Naive thymus-derived CD4-positive, alpha-beta T cell (primary cell): ENCODE results near the gene ZNF503. TPM values are rescaled to one million over a fixed set of nuclear protein-coding genes. Genes with fewer than 3 reads are reported as not detected.

Source experiments
- ATAC-seq: fragments of 150-1000 bp; cut with Tn5 transposase; 2 replicates; pipeline ENCODE4 v1.10.0; 2021; ENCODE audit warnings: mild to moderate bottlenecking, moderate library complexity
- CTCF ChIA-PET: fragments of 350-600 bp; sonication (Branson Sonifier 250); formaldehyde crosslinking; loops from one replicate; lab custom pipeline; 2021; ENCODE audit warnings: antibody characterized with exemption; lab: Charles Lee
- POLR2A ChIA-PET: fragments of 350-600 bp; sonication (Branson Sonifier 250); formaldehyde crosslinking; loops from one replicate; lab custom pipeline; 2021; ENCODE audit warnings: antibody characterized with exemption, inconsistent platforms; lab: Charles Lee
- DNase-seq, 9 donors: peaks; one replicate each; pipeline versions ENCODE4 v3.0.0 to v3.0.0-alpha.2; 2020 to 2022; ENCODE audit warnings: mixed read lengths in 1 of 9
- H3K27ac ChIP-seq: one replicate; pipeline ENCODE4 v1.7.0; 2013; ENCODE audit warnings: mild to moderate bottlenecking, low read depth, low read length, moderate library complexity
- H3K27me3 ChIP-seq, 2 donors: one replicate each; pipeline ENCODE4 v1.7.0; 2013; ENCODE audit warnings: low read length in 2 of 2, mild to moderate bottlenecking in 2 of 2, moderate library complexity in 2 of 2; ENCODE audit not compliant: control insufficient read depth in 2 of 2, insufficient read depth in 2 of 2
- H3K36me3 ChIP-seq, 3 experiments: 1 replicate in 2 of 3; 2 replicates in 1 of 3; pipeline ENCODE4 v1.7.0; 2013; ENCODE audit warnings: low read length in 3 of 3, mild to moderate bottlenecking in 3 of 3, moderate library complexity in 1 of 3; ENCODE audit not compliant: insufficient read depth in 3 of 3, control insufficient read depth in 2 of 3
- H3K4me1 ChIP-seq, 2 donors: one replicate each; pipeline ENCODE4 v1.7.0; 2013; ENCODE audit warnings: low read length in 2 of 2, mild to moderate bottlenecking in 2 of 2, moderate library complexity in 1 of 2; ENCODE audit not compliant: control insufficient read depth in 2 of 2, insufficient read depth in 2 of 2
- H3K4me3 ChIP-seq: 2 replicates; pipeline ENCODE4 v1.7.0; 2013; ENCODE audit warnings: mild to moderate bottlenecking, low read length
- H3K9me3 ChIP-seq, 3 experiments: 1 replicate in 2 of 3; 2 replicates in 1 of 3; pipeline ENCODE4 v1.7.0; 2013; ENCODE audit warnings: low read length in 3 of 3; ENCODE audit not compliant: control insufficient read depth in 2 of 3
- H3K27ac Mint-ChIP-seq, 9 donors: one replicate each; pipeline ENCODE4 v1.8.0; 2020 to 2022; ENCODE audit warnings: mixed read lengths in 9 of 9, mild to moderate bottlenecking in 8 of 9, moderate library complexity in 5 of 9, inconsistent platforms in 2 of 9
- H3K27me3 Mint-ChIP-seq, 5 donors: one replicate each; pipeline ENCODE4 v1.8.0; 2021 to 2022; ENCODE audit warnings: mixed read lengths in 5 of 5, mild to moderate bottlenecking in 1 of 5
- H3K36me3 Mint-ChIP-seq, 5 donors: one replicate each; pipeline ENCODE4 v1.8.0; 2020 to 2022; ENCODE audit warnings: mixed read lengths in 5 of 5, mild to moderate bottlenecking in 3 of 5, inconsistent platforms in 1 of 5
- H3K4me1 Mint-ChIP-seq, 7 donors: one replicate each; pipeline ENCODE4 v1.8.0; 2020 to 2022; ENCODE audit warnings: mixed read lengths in 7 of 7, mild to moderate bottlenecking in 3 of 7, inconsistent platforms in 1 of 7
- H3K4me3 Mint-ChIP-seq, 10 donors: one replicate each; pipeline ENCODE4 v1.8.0; 2020 to 2022; ENCODE audit warnings: mild to moderate bottlenecking in 10 of 10, mixed read lengths in 10 of 10, moderate library complexity in 6 of 10, inconsistent platforms in 2 of 10
- H3K9me3 Mint-ChIP-seq, 11 donors: one replicate each; pipeline ENCODE4 v1.8.0; 2020 to 2022; ENCODE audit warnings: mixed read lengths in 11 of 11, mild to moderate bottlenecking in 4 of 11, inconsistent platforms in 1 of 11, moderate library complexity in 1 of 11
- intact Hi-C, 2 donors: fragments of 100-400 bp; cut with micrococcal nuclease; formaldehyde crosslinking; loops; one replicate each; pipeline ENCODE4 v1.15.1; 2023
- polyA plus RNA-seq, 2 donors: library from polyadenylated mRNA; unstranded; fragments of 300-500 nt; fragmentation: Illumina TruSeq; gene quantifications; one replicate each; pipeline ENCODE4 v1.2.3, GENCODE V29; 2021
- total RNA-seq, 6 experiments: library from RNA in 5 of 6; stranded (reverse) in 5 of 6; gene quantifications; 1 replicate in 5 of 6; 2 replicates in 1 of 6; pipeline ENCODE4 v1.2.3 and lab custom pipeline; 2021 to 2026

Gene ZNF503
- total and polyA plus RNA-seq, 7 experiments from 2014 or later, result 0.07 to 3.6 (median 0.54) TPM; not detected in 3

DNA sequence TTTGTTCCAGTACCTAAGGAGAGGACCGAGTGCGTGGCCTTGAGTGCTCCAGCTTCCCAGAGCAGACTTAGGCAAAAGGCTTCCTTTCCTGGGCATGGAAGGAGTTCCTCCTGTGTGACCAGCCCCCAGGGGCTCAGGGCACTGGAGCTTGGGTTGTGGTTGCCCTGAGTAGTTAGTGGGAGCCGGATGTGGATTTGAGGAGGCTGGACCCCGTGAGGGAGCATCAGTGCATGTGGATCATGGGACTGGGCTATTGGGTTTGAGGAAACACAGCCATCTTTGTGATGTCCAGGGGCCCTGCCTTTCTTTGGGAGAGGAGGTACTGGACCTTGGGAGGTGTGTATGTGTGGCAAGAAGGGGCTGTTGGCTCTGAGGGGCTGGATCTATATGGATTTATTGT, 38.2 kb upstream of the ZNF503 start:
- no peak overlapping the region for H3K4me3 Mint-ChIP-seq
- DNase-seq (no peak), ATAC-seq (no peak)
- intact Hi-C loops, result no loop called here
- H3K27ac ChIP-seq, result no peak overlapping the region
- H3K27ac Mint-ChIP-seq, result no peak overlapping the region
- H3K27me3 Mint-ChIP-seq, result peaks cover 4 to 36% (median 27%) of the 10 kb centered on the region in 5 donors
- peaks cover 0 to 31% (median 14%) of the 10 kb centered on the region in 11 donors for H3K9me3 Mint-ChIP-seq
- peaks cover 0 to 8% (median 0%) of the 10 kb centered on the region in 5 donors for H3K36me3 Mint-ChIP-seq
- H3K9me3 ChIP-seq, result peaks cover 0 to 4% (median 0%) of the 10 kb centered on the region in 3 experiments
- no peaks in the 10 kb centered on the region for H3K27me3 ChIP-seq
- H3K4me1 ChIP-seq, result no peaks in the 10 kb centered on the region
- no peak overlapping the region for H3K4me3 ChIP-seq
- no peaks in the 10 kb centered on the region for H3K4me1 Mint-ChIP-seq
- POLR2A ChIA-PET, result no interaction called here
- no peaks in the 10 kb centered on the region for H3K36me3 ChIP-seq
- CTCF ChIA-PET, result interaction anchor here (0.7 kb wide), 1 partner anchor 13 kb away, joined by 3 read pairs; no protein-coding TSS in a partner anchor

DNA sequence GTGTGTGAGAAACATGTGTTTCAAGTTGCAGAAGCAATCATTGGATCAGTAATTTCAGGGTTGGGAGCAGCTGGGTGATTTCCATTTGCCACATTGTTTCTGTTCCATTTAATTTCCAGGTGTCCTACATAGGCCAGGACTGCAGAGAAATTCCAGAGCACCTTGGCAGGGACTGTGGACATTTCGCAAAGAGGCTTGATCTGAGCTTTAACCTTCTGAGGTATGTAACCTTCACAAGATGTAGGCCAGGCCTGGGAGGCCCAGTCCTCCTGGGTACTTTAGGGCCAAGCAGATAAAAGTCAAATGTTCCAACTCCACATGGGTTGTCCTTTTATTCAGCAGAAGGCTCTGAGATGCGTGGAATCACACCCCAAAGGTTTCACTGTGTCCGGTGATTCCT, 36.7 kb upstream of the ZNF503 start:
- H3K27me3 ChIP-seq, result no peaks in the 10 kb centered on the region
- peaks cover 12 to 50% (median 33%) of the 10 kb centered on the region in 5 donors for H3K27me3 Mint-ChIP-seq
- ChIA-PET POLR2A (no interaction called here), CTCF (no interaction called here)
- no peaks in the 10 kb centered on the region for H3K4me1 Mint-ChIP-seq
- no peaks in the 10 kb centered on the region for H3K9me3 ChIP-seq
- DNase-seq (no peak), ATAC-seq (no peak)
- peaks cover 2 to 19% (median 6%) of the 10 kb centered on the region in 11 donors for H3K9me3 Mint-ChIP-seq
- no peak overlapping the region for H3K4me3 ChIP-seq
- intact Hi-C loops, result no loop called here
- H3K36me3 ChIP-seq, result no peaks in the 10 kb centered on the region
- no peak overlapping the region for H3K27ac Mint-ChIP-seq
- H3K4me3 Mint-ChIP-seq, result no peak overlapping the region
- H3K36me3 Mint-ChIP-seq, result no peaks in the 10 kb centered on the region
- H3K27ac ChIP-seq, result no peak overlapping the region
- no peaks in the 10 kb centered on the region for H3K4me1 ChIP-seq

- H3K4me1 Mint-ChIP-seq, result peaks cover 0 to 1% (median 0%) of the 10 kb centered on the region in 7 donors
- Histone ChIP-seq H3K36me3 (no peaks in the 10 kb centered on the region), H3K4me1 (no peaks in the 10 kb centered on the region), H3K9me3 (no peaks in the 10 kb centered on the region), H3K4me3 (no peak overlapping the region), H3K27me3 (no peaks in the 10 kb centered on the region), H3K27ac (no peak overlapping the region)
- peaks cover 17 to 55% (median 39%) of the 10 kb centered on the region in 5 donors for H3K27me3 Mint-ChIP-seq
- no peak for ATAC-seq
- peaks cover 0 to 13% (median 4%) of the 10 kb centered on the region in 11 donors for H3K9me3 Mint-ChIP-seq
- DNase-seq, result no peak
- H3K4me3 Mint-ChIP-seq, result no peak overlapping the region
- H3K27ac Mint-ChIP-seq, result no peak overlapping the region
- CTCF ChIA-PET, result no interaction called here
- POLR2A ChIA-PET, result no interaction called here
- no peaks in the 10 kb centered on the region for H3K36me3 Mint-ChIP-seq
- intact Hi-C loops, result no loop called here
These were observed 36.1 kb upstream of the ZNF503 start for GRCh38 chr10:75437693-75438092.

- Mint-ChIP-seq H3K4me1 (peaks cover under 1 to 9% (median 4%) of the 10 kb centered on the region in 7 donors), H3K27ac (no peak overlapping the region), H3K36me3 (no peaks in the 10 kb centered on the region), H3K27me3 (peaks cover 25 to 63% (median 45%) of the 10 kb centered on the region in 5 donors), H3K9me3 (peaks cover 0 to 5% (median 0%) of the 10 kb centered on the region in 11 donors), H3K4me3 (no peak overlapping the region)
- no peak for ATAC-seq
- no peak for DNase-seq
- no peak overlapping the region for H3K4me3 ChIP-seq
- intact Hi-C loops, result no loop called here
- no peaks in the 10 kb centered on the region for H3K27me3 ChIP-seq
- POLR2A ChIA-PET, result interaction anchor here (1.1 kb wide), 1 partner anchor 8 kb away, joined by 3 read pairs; no protein-coding TSS in a partner anchor
- H3K4me1 ChIP-seq, result no peaks in the 10 kb centered on the region
- H3K9me3 ChIP-seq, result no peaks in the 10 kb centered on the region
- CTCF ChIA-PET, result no interaction called here
- no peak overlapping the region for H3K27ac ChIP-seq
- H3K36me3 ChIP-seq, result no peaks in the 10 kb centered on the region
These were observed 35.3 kb upstream of the ZNF503 start for GRCh38 chr10:75436896-75437295.

DNA sequence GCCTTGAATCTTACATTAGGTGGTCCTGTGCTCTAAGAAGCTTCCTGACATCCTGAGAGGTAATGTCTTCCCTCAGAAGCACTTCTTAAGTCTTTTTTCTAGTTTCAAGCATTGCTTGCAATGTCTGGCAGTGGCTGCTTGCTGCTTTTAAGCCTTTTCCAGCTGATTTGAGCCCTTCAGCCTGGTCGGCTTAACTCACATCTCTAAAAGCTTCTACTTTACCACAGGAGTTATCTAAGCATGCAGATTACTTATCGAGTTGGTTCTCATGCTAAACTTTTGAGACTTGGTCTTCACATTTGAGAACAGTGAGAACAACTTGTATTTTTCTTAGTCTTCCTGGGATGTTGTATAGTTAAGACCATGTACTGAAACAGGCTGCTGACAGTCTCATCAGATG, 33.7 kb upstream of the ZNF503 start:
- Mint-ChIP-seq H3K27ac (no peak overlapping the region), H3K4me1 (peaks cover 4 to 12% (median 6%) of the 10 kb centered on the region in 7 donors), H3K9me3 (peaks cover 0 to 4% (median 0%) of the 10 kb centered on the region in 11 donors), H3K27me3 (peaks cover 35 to 68% (median 54%) of the 10 kb centered on the region in 5 donors), H3K36me3 (no peaks in the 10 kb centered on the region), H3K4me3 (no peak overlapping the region)
- ChIA-PET POLR2A (no interaction called here), CTCF (no interaction called here)
- H3K9me3 ChIP-seq, result no peaks in the 10 kb centered on the region
- no peak overlapping the region for H3K27ac ChIP-seq
- intact Hi-C loops, result no loop called here
- H3K36me3 ChIP-seq, result no peaks in the 10 kb centered on the region
- no peak for DNase-seq
- no peaks in the 10 kb centered on the region for H3K4me1 ChIP-seq
- no peak for ATAC-seq
- H3K4me3 ChIP-seq, result no peak overlapping the region
- peaks cover 0 to under 1% of the 10 kb centered on the region in 2 donors for H3K27me3 ChIP-seq

DNA sequence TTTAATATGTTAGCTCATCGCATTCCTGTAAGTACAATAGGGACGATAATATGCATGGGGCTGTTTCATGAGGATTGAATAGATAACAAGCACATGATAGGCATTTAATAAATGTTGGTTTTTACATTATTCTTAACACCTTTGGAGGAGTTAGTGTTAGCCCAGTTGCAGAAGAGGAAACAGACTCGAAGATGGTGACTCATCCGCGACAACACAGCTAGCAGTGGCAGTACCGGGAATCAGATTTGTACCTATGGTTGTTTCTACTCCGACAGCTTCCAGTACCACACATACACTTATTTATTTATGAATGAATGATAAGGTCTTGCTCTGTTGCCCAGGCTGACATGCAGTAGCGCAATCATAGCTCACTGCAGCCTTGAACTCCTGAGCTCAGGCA, 32.7 kb upstream of the ZNF503 start:
- peaks cover 0 to 2% of the 10 kb centered on the region in 2 donors for H3K27me3 ChIP-seq
- Mint-ChIP-seq H3K27me3 (peaks cover 44 to 73% (median 53%) of the 10 kb centered on the region in 5 donors), H3K27ac (no peak overlapping the region), H3K4me3 (no peak overlapping the region), H3K9me3 (peaks cover 0 to 2% (median 0%) of the 10 kb centered on the region in 11 donors), H3K36me3 (no peaks in the 10 kb centered on the region), H3K4me1 (peaks cover 5 to 12% (median 6%) of the 10 kb centered on the region in 7 donors)
- H3K9me3 ChIP-seq, result no peaks in the 10 kb centered on the region
- H3K27ac ChIP-seq, result no peak overlapping the region
- POLR2A ChIA-PET, result no interaction called here
- no peak overlapping the region for H3K4me3 ChIP-seq
- H3K4me1 ChIP-seq, result no peaks in the 10 kb centered on the region
- DNase-seq (no peak), ATAC-seq (no peak)
- H3K36me3 ChIP-seq, result no peaks in the 10 kb centered on the region
- intact Hi-C loops, result no loop called here
- CTCF ChIA-PET, result no interaction called here

GRCh38 chr10:75433216-75433615, 31.7 kb upstream of the ZNF503 start:
- DNase-seq, result no peak
- no peak overlapping the region for H3K27ac ChIP-seq
- H3K9me3 ChIP-seq, result no peaks in the 10 kb centered on the region
- intact Hi-C loops, result no loop called here
- ATAC-seq, result no peak
- ChIA-PET CTCF (no interaction called here), POLR2A (no interaction called here)
- Mint-ChIP-seq H3K36me3 (no peaks in the 10 kb centered on the region), H3K4me3 (no peak overlapping the region), H3K9me3 (peaks cover 0 to 2% (median 0%) of the 10 kb centered on the region in 11 donors), H3K27me3 (peaks cover 54 to 66% (median 61%) of the 10 kb centered on the region in 5 donors), H3K4me1 (peaks cover 5 to 12% (median 7%) of the 10 kb centered on the region in 7 donors), H3K27ac (no peak overlapping the region)
- no peaks in the 10 kb centered on the region for H3K36me3 ChIP-seq
- H3K4me1 ChIP-seq, result no peaks in the 10 kb centered on the region
- H3K4me3 ChIP-seq, result no peak overlapping the region
- peaks cover 0 to 2% of the 10 kb centered on the region in 2 donors for H3K27me3 ChIP-seq
